Activated gamma-delta T cell treated with anti-CD3 and anti-CD28 coated beads, Interleukin-2, amount 50 U/mL, for 16 hours (primary cell): ENCODE data around the gene DAB2IP.

Experiments
- DNase-seq: peaks from one replicate; pipeline ENCODE4 v3.0.0-alpha.2; 2020; ENCODE audit warnings: low read depth

DAB2IP gene

GRCh38 chr9:121798941-121799340, 147.5 kb downstream of the DAB2IP start:
- no peak for DNase-seq

GRCh38 chr9:121800376-121800775, 148.9 kb downstream of the DAB2IP start:
- no peak for DNase-seq

- no peak for DNase-seq
These were observed 150.1 kb downstream of the DAB2IP start for GRCh38 chr9:121801579-121801978.

- DNase-seq = no peak
These were observed 151.3 kb downstream of the DAB2IP start for GRCh38 chr9:121802753-121803152.

- no peak for DNase-seq
These were observed 155.8 kb downstream of the DAB2IP start for GRCh38 chr9:121807069-121807822.

- no peak for DNase-seq
These were observed 156.4 kb downstream of the DAB2IP start for GRCh38 chr9:121807823-121808278.

- DNase-seq = no peak
These were observed 157.3 kb downstream of the DAB2IP start for GRCh38 chr9:121808781-121809180.

GRCh38 chr9:121809356-121810050, 158.1 kb downstream of the DAB2IP start:
- no peak for DNase-seq

- no peak for DNase-seq
These were observed 159.1 kb downstream of the DAB2IP start for GRCh38 chr9:121810489-121810888.

- no peak for DNase-seq
These were observed 159.7 kb downstream of the DAB2IP start for GRCh38 chr9:121811140-121811539.

- DNase-seq = no peak
These were observed 160.3 kb downstream of the DAB2IP start for GRCh38 chr9:121811751-121812150.

GRCh38 chr9:121812159-121812735, 160.8 kb downstream of the DAB2IP start:
- DNase-seq = no peak

- DNase-seq = no peak
These were observed 162.2 kb downstream of the DAB2IP start for GRCh38 chr9:121813519-121814210.

- DNase-seq = no peak
These were observed 163.2 kb downstream of the DAB2IP start for GRCh38 chr9:121814594-121814993.

- DNase-seq = no peak
These were observed 163.7 kb downstream of the DAB2IP start for GRCh38 chr9:121815084-121815483.

- DNase-seq = no peak
These were observed 164.4 kb downstream of the DAB2IP start for GRCh38 chr9:121815546-121816448.

GRCh38 chr9:121816449-121816817, 165.0 kb downstream of the DAB2IP start:
- DNase-seq = no peak

GRCh38 chr9:121816845-121817450, 165.5 kb downstream of the DAB2IP start:
- no peak for DNase-seq

GRCh38 chr9:121817476-121817875, 166.0 kb downstream of the DAB2IP start:
- no peak for DNase-seq

GRCh38 chr9:121818016-121818661, 166.7 kb downstream of the DAB2IP start:
- no peak for DNase-seq
